22Rv1 (cell line): ENCODE data around the gene ZP4.

Experiments used
- H3K27ac ChIP-seq: fragments of 450-650 bp; 2 replicates; pipeline ENCODE4 v1.5.1; 2017
- CTCF ChIP-seq: fragments of 450-650 bp; IDR thresholded peaks from 2 replicates; pipeline ENCODE4 v1.5.1; 2017; ENCODE audit warnings: mild to moderate bottlenecking
- ZFX ChIP-seq: fragments of 450-650 bp; IDR thresholded peaks from 2 replicates; pipeline ENCODE4 v1.6.1; 2017; ENCODE audit warnings: antibody characterized with exemption, borderline replicate concordance

Gene ZP4

GRCh38 chr1:237894131-237894530 lies 3.4 kb upstream of the ZP4 start:
- TF ChIP-seq CTCF = no peak
- TF ChIP-seq ZFX = no peak
- no peak overlapping the region for H3K27ac ChIP-seq

GRCh38 chr1:237891979-237892378 lies 1.3 kb upstream of the ZP4 start:
- no peak overlapping the region for H3K27ac ChIP-seq
- no peak for TF ChIP-seq ZFX
- TF ChIP-seq CTCF = no peak

GRCh38 chr1:237891266-237891665 lies 544 bp upstream of the ZP4 start:
- H3K27ac ChIP-seq = no peak overlapping the region
- TF ChIP-seq ZFX = no peak
- TF ChIP-seq CTCF = no peak

- no peak overlapping the region for H3K27ac ChIP-seq
These were observed 306 bp downstream of the ZP4 start for GRCh38 chr1:237890416-237890815.

GRCh38 chr1:237888143-237888542 lies 2.6 kb downstream of the ZP4 start:
- TF ChIP-seq CTCF = no peak
- no peak for TF ChIP-seq ZFX
- H3K27ac ChIP-seq = no peak overlapping the region

More at GRCh38 chr1:237890416-237890815, 306 bp downstream of the ZP4 start:
- TF ChIP-seq CTCF = no peak
- no peak for TF ChIP-seq ZFX

- no peak overlapping the region for H3K27ac ChIP-seq
- TF ChIP-seq CTCF = no peak
- TF ChIP-seq ZFX = no peak
These were observed 3.2 kb downstream of the ZP4 start for GRCh38 chr1:237887542-237887941.

- H3K27ac ChIP-seq = no peak overlapping the region
- TF ChIP-seq ZFX (no peak), CTCF (no peak)
These were observed 6.5 kb downstream of the ZP4 start for GRCh38 chr1:237884237-237884636.
